Measurements from ENCODE around the gene TMC2. TPM values are rescaled to one million over a fixed set of nuclear protein-coding genes. Genes with fewer than 3 reads are reported as not detected.

TMC2 gene
- total RNA-seq, 1 experiment from 2014 or later = not detected

DNA sequence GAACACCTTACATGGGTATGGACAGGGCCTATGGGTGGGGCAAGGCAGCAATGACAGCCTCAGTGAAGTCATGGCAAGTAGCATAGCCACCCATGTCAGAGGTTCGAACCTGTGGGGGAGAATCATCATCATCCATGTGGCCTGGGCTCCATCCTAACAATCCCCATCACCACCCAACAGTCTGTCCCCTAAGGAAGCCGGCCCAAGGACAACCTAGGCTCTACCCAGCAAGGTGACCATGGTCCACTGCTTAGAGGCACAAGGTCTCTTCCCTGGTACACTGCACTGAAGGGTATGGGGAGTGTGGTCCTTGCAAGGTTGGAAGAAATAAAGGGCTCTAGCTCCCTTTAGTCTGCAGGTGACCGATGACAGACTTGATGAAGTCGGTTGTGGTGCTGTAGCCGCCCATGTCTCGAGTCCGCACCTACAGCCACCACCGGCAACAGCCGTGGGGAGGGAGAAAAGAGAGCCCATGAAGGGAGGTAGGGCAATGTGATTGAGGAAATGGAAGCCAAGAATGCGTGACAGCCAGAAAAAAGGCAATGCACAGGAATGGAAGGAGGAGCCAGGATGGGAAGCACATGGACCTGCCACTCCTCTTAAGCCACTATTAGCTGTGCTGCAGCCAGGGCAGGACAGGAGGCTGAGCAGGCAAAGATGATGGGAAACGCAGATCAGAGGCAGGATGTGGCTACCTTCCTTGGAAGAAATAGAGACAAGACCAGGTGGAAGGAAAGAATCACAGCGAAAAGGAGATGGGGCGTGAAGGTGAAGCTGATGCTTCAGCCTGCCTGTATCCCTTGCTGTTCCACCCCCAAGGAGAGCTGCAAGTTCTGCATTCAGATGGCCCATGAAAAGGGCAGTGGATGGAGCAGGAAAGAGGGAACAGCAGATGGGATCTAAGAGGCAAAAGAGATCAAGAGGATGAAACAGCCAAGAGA is 122.3 kb downstream of the TMC2 start (continued):
- TF ChIP-seq, protein P1, sequence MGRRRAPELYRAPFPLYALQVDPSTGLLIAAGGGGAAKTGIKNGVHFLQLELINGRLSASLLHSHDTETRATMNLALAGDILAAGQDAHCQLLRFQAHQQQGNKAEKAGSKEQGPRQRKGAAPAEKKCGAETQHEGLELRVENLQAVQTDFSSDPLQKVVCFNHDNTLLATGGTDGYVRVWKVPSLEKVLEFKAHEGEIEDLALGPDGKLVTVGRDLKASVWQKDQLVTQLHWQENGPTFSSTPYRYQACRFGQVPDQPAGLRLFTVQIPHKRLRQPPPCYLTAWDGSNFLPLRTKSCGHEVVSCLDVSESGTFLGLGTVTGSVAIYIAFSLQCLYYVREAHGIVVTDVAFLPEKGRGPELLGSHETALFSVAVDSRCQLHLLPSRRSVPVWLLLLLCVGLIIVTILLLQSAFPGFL (CRISPR knock-in tag; IDR thresholded peaks at IDR 0.05; ENCODE audit: borderline replicate concordance) = no peak
- TF ChIP-seq ATF1 (CRISPR knock-in tag; IDR thresholded peaks at IDR 0.05) (no peak), MYBL2 (CRISPR knock-in tag; IDR thresholded peaks at IDR 0.05) (no peak), ZNF263 (CRISPR knock-in tag; IDR thresholded peaks at IDR 0.05; ENCODE audit: low read depth) (no peak), TP53 (CRISPR knock-in tag; IDR thresholded peaks at IDR 0.05) (peak; percentile 64; the same call in 1 of the 2 replicates), FOXP1 (CRISPR knock-in tag; IDR thresholded peaks at IDR 0.05; ENCODE audit: borderline replicate concordance) (peak; percentile 60; the same call in 1 of the 2 replicates), CREM (CRISPR knock-in tag; IDR thresholded peaks at IDR 0.05) (no peak), NR3C1 (CRISPR knock-in tag; conservative IDR thresholded peaks at IDR 0.05; ENCODE audit: low read depth) (no peak), NFATC4 (CRISPR knock-in tag; IDR thresholded peaks at IDR 0.05) (peak; percentile 90), MXD4 (CRISPR knock-in tag; IDR thresholded peaks at IDR 0.05; ENCODE audit: borderline replicate concordance) (no peak), FOXJ3 (CRISPR knock-in tag; IDR thresholded peaks at IDR 0.05; ENCODE audit: borderline replicate concordance) (no peak), ESRRA (CRISPR knock-in tag; IDR thresholded peaks at IDR 0.05; ENCODE audit: borderline replicate concordance) (no peak), GTF2I (CRISPR knock-in tag; conservative IDR thresholded peaks at IDR 0.05) (no peak), TEAD1 (CRISPR knock-in tag; IDR thresholded peaks at IDR 0.05) (no peak), TCF7 (CRISPR knock-in tag; IDR thresholded peaks at IDR 0.05; ENCODE audit: low read depth) (no peak), SMAD3 (CRISPR knock-in tag; IDR thresholded peaks at IDR 0.05; ENCODE audit: borderline replicate concordance) (0 out of 2 replicates have a peak, but pooled peaks have one; percentile 15), ZNF423 (CRISPR knock-in tag; IDR thresholded peaks at IDR 0.05) (no peak), TEAD4 (CRISPR knock-in tag; IDR thresholded peaks at IDR 0.05) (no peak)
- TF ChIP-seq, protein P2, sequence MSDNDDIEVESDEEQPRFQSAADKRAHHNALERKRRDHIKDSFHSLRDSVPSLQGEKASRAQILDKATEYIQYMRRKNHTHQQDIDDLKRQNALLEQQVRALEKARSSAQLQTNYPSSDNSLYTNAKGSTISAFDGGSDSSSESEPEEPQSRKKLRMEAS (CRISPR knock-in tag; IDR thresholded peaks at IDR 0.05) = 0 out of 2 replicates have a peak, but pooled peaks have one; percentile 29
- TF ChIP-seq, protein P3, sequence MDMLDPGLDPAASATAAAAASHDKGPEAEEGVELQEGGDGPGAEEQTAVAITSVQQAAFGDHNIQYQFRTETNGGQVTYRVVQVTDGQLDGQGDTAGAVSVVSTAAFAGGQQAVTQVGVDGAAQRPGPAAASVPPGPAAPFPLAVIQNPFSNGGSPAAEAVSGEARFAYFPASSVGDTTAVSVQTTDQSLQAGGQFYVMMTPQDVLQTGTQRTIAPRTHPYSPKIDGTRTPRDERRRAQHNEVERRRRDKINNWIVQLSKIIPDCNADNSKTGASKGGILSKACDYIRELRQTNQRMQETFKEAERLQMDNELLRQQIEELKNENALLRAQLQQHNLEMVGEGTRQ (CRISPR knock-in tag; IDR thresholded peaks at IDR 0.05) = peak; percentile 13; the same call in 1 of the 2 replicates
- TF ChIP-seq, protein P4, sequence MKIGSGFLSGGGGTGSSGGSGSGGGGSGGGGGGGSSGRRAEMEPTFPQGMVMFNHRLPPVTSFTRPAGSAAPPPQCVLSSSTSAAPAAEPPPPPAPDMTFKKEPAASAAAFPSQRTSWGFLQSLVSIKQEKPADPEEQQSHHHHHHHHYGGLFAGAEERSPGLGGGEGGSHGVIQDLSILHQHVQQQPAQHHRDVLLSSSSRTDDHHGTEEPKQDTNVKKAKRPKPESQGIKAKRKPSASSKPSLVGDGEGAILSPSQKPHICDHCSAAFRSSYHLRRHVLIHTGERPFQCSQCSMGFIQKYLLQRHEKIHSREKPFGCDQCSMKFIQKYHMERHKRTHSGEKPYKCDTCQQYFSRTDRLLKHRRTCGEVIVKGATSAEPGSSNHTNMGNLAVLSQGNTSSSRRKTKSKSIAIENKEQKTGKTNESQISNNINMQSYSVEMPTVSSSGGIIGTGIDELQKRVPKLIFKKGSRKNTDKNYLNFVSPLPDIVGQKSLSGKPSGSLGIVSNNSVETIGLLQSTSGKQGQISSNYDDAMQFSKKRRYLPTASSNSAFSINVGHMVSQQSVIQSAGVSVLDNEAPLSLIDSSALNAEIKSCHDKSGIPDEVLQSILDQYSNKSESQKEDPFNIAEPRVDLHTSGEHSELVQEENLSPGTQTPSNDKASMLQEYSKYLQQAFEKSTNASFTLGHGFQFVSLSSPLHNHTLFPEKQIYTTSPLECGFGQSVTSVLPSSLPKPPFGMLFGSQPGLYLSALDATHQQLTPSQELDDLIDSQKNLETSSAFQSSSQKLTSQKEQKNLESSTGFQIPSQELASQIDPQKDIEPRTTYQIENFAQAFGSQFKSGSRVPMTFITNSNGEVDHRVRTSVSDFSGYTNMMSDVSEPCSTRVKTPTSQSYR (CRISPR knock-in tag; IDR thresholded peaks at IDR 0.05) = no peak
- TF ChIP-seq, protein P5, sequence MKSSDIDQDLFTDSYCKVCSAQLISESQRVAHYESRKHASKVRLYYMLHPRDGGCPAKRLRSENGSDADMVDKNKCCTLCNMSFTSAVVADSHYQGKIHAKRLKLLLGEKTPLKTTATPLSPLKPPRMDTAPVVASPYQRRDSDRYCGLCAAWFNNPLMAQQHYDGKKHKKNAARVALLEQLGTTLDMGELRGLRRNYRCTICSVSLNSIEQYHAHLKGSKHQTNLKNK (CRISPR knock-in tag; IDR thresholded peaks at IDR 0.05) = no peak; the same call in 1 of the 2 replicates
- TF ChIP-seq, protein P6, sequence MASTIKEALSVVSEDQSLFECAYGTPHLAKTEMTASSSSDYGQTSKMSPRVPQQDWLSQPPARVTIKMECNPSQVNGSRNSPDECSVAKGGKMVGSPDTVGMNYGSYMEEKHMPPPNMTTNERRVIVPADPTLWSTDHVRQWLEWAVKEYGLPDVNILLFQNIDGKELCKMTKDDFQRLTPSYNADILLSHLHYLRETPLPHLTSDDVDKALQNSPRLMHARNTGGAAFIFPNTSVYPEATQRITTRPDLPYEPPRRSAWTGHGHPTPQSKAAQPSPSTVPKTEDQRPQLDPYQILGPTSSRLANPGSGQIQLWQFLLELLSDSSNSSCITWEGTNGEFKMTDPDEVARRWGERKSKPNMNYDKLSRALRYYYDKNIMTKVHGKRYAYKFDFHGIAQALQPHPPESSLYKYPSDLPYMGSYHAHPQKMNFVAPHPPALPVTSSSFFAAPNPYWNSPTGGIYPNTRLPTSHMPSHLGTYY (CRISPR knock-in tag; IDR thresholded peaks at IDR 0.05) = peak; percentile 86
- TF ChIP-seq, protein P7, sequence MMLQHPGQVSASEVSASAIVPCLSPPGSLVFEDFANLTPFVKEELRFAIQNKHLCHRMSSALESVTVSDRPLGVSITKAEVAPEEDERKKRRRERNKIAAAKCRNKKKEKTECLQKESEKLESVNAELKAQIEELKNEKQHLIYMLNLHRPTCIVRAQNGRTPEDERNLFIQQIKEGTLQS (CRISPR knock-in tag; conservative IDR thresholded peaks at IDR 0.05) = 0 out of 2 replicates have a peak, but pooled peaks have one; percentile 55
- TF ChIP-seq, protein P8, sequence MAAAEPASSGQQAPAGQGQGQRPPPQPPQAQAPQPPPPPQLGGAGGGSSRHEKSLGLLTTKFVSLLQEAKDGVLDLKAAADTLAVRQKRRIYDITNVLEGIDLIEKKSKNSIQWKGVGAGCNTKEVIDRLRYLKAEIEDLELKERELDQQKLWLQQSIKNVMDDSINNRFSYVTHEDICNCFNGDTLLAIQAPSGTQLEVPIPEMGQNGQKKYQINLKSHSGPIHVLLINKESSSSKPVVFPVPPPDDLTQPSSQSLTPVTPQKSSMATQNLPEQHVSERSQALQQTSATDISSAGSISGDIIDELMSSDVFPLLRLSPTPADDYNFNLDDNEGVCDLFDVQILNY (CRISPR knock-in tag; IDR thresholded peaks at IDR 0.05) = no peak
- TF ChIP-seq, protein P9, sequence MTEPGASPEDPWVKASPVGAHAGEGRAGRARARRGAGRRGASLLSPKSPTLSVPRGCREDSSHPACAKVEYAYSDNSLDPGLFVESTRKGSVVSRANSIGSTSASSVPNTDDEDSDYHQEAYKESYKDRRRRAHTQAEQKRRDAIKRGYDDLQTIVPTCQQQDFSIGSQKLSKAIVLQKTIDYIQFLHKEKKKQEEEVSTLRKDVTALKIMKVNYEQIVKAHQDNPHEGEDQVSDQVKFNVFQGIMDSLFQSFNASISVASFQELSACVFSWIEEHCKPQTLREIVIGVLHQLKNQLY (CRISPR knock-in tag; IDR thresholded peaks at IDR 0.05) = no peak

All from WTC11 (cell line).